ENCODE results near the gene ZNF652. TPM values are rescaled to one million over a fixed set of nuclear protein-coding genes. Genes with fewer than 3 reads are reported as not detected.

Gene ZNF652
- total and polyA plus RNA-seq, 11 donors, result 7.2 to 24.5 (median 20.3) TPM

DNA sequence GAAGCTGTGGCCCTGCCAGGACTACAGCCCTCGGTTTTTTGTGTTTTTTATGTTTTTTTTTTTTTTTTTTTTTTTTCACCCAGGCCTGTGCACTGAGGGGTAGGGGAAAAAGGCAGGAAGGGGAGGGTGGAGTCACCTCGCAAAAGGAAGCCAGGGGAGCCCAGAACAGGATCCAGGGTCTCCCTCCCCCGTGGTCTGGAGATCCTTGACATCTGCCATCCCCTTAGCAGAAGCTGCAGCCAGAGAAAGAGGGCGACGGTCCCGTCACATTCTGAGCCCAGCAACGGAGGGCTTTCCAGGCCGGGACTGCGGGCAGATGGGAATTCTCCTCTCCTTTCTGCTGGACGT lies 102.4 kb downstream of the ZNF652 start:
- 20 to 29% (median 24%) methylated on average over 4 to 10 of the region's 10 CpGs for WGBS, 4 donors
- no peaks in the 10 kb centered on the region for H3K36me3 ChIP-seq
- peak in 4 of 5 donors; percentile 48 to 63 (median 54) for DNase-seq
- peaks cover 0 to 20% (median 9%) of the 10 kb centered on the region in 12 donors for H3K4me1 ChIP-seq
- peak; percentile 24 to 71 (median 36) for ATAC-seq
- H3K27me3 ChIP-seq, result no peaks in the 10 kb centered on the region
- TF ChIP-seq, protein P1, sequence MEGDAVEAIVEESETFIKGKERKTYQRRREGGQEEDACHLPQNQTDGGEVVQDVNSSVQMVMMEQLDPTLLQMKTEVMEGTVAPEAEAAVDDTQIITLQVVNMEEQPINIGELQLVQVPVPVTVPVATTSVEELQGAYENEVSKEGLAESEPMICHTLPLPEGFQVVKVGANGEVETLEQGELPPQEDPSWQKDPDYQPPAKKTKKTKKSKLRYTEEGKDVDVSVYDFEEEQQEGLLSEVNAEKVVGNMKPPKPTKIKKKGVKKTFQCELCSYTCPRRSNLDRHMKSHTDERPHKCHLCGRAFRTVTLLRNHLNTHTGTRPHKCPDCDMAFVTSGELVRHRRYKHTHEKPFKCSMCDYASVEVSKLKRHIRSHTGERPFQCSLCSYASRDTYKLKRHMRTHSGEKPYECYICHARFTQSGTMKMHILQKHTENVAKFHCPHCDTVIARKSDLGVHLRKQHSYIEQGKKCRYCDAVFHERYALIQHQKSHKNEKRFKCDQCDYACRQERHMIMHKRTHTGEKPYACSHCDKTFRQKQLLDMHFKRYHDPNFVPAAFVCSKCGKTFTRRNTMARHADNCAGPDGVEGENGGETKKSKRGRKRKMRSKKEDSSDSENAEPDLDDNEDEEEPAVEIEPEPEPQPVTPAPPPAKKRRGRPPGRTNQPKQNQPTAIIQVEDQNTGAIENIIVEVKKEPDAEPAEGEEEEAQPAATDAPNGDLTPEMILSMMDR (IDR thresholded peaks at IDR 0.05), result no peak
- TF ChIP-seq POLR2A (IDR thresholded peaks at IDR 0.05), result no peak
- no peaks in the 10 kb centered on the region for H3K9me3 ChIP-seq
- H3K27ac ChIP-seq, result peak overlapping the region; percentile 75 to 92 (median 86)
- intact Hi-C loops (cut with DNase I), result loop anchor here in 1 of 10 donors (5.0 kb wide), 1 partner anchor 47 kb away; the partner anchor contains the start of genes ABI3 and GNGT2
- peak overlapping the region; percentile 18 to 70 (median 57) for H3K4me3 ChIP-seq

DNA sequence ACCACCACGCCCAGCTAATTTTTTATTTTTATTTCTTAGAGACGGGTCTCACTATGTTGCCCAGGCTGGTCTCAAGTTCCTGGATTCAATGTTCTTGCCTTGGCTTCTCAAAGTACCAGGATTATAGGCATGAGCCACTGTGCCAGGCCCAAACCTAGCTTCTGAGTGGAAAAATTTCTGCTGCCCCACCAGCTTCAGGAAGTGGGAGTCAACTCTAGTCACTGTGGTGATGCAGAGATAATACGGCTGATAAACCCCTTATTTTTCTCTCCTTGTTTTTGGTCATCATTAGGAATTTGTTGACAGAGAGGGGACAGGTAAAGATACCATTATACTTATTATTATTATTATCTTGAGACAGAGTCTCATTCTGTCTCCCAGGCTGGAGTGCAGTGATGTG lies 103.7 kb downstream of the ZNF652 start:
- WGBS, 4 donors, result 83 to 92% (median 90%) methylated on average over 3 of the region's 3 CpGs
- ATAC-seq (no peak), DNase-seq (no peak)
- Histone ChIP-seq H3K4me3 (no peak overlapping the region), H3K27ac (no peak overlapping the region), H3K36me3 (no peaks in the 10 kb centered on the region), H3K27me3 (no peaks in the 10 kb centered on the region), H3K4me1 (peaks cover 0 to 20% (median 9%) of the 10 kb centered on the region in 12 donors), H3K9me3 (no peaks in the 10 kb centered on the region)
- intact Hi-C loops (cut with DNase I), result no loop called here
- TF ChIP-seq POLR2A (IDR thresholded peaks at IDR 0.05), result no peak
- TF ChIP-seq, protein P1 (IDR thresholded peaks at IDR 0.05), result no peak

DNA sequence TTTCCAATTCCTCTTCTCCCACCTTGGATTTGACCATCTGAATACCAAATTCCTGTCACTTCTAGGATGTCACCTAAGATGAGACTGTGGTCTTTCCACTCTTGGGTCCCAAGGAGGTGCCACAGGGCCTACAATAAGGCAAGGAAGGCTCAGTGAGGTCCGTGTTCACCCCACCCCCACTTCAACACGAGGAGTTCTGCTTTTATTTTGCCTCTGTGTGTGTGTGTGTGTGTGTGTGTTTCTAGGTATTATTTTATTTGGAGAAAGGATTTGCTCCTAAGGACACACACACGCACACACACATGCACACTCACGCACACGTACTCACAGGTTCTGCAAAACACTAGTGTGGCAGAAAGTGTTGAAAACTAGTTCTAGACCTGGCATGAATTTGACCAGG lies 106.9 kb downstream of the ZNF652 start:
- intact Hi-C loops (cut with DNase I), result no loop called here
- ATAC-seq (no peak), DNase-seq (no peak)
- Histone ChIP-seq H3K36me3 (no peaks in the 10 kb centered on the region), H3K4me3 (no peak overlapping the region), H3K27me3 (no peaks in the 10 kb centered on the region), H3K9me3 (no peaks in the 10 kb centered on the region), H3K27ac (no peak overlapping the region), H3K4me1 (peaks cover 0 to 11% (median 2%) of the 10 kb centered on the region in 12 donors)
- TF ChIP-seq, protein P1 (IDR thresholded peaks at IDR 0.05), result no peak
- no peak for TF ChIP-seq POLR2A (IDR thresholded peaks at IDR 0.05)
- WGBS, 4 donors, result 61 to 88% (median 77%) methylated on average over 5 of the region's 5 CpGs

DNA sequence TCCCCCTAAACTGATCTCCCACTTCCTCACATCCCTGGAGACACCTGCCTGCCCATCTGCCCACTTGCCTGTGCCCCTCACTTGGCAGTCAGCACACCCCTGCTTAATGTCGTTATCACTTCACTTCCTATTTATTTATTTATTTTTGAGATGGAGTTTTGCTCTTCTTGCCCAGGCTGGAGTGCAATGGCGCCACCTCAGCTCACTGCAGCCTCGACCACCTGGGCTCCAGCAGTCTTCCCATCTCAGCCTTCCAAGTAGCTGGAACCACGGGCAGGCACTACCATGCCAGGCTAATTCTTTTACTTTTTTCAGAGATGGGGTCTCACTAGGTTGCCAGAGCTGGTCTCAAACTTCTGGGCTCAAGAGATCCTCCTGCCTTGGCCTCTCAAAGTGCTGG lies 108.0 kb downstream of the ZNF652 start:
- intact Hi-C loops (cut with DNase I), result no loop called here
- Histone ChIP-seq H3K27me3 (no peaks in the 10 kb centered on the region), H3K4me1 (peaks cover 0 to 12% (median 5%) of the 10 kb centered on the region in 12 donors), H3K36me3 (no peaks in the 10 kb centered on the region), H3K4me3 (no peak overlapping the region), H3K9me3 (no peaks in the 10 kb centered on the region), H3K27ac (no peak overlapping the region)
- TF ChIP-seq, protein P1 (IDR thresholded peaks at IDR 0.05), result no peak
- TF ChIP-seq POLR2A (IDR thresholded peaks at IDR 0.05), result no peak
- DNase-seq (no peak), ATAC-seq (no peak)
- WGBS, 4 donors, result 68 to 72% (median 71%) methylated on average over 4 of the region's 4 CpGs
